ENCODE measurements around the gene RAPGEF2. TPM values are rescaled to one million over a fixed set of nuclear protein-coding genes. Genes with fewer than 3 reads are reported as not detected.

The RAPGEF2 gene
- total and polyA plus RNA-seq, 4 donors = 44.4 to 116 (median 66.0) TPM

GRCh38 chr4:159129814-159130550 lies 27.1 kb downstream of the RAPGEF2 start:
- H3K27ac ChIP-seq (ENCODE audit: low read depth, low read length) = no peak overlapping the region
- no CpG with 5 or more reads among the region's 2 CpGs for WGBS (ENCODE audit: insufficient coverage)
- H3K9me3 ChIP-seq (ENCODE audit: control insufficient read depth, insufficient read depth, low read length) = no peaks in the 10 kb centered on the region

GRCh38 chr4:159131564-159131963 lies 28.7 kb downstream of the RAPGEF2 start:
- DNase-seq (ENCODE audit: low read depth in 4 of 6, low spot score in 6 of 6) = no peak
- H3K9me3 ChIP-seq (ENCODE audit: control insufficient read depth, insufficient read depth, low read length) = no peaks in the 10 kb centered on the region
- WGBS (ENCODE audit: insufficient coverage) = 81% methylated on average over 3 of the region's 6 CpGs

More at GRCh38 chr4:159129814-159130550, 27.1 kb downstream of the RAPGEF2 start:
- DNase-seq (ENCODE audit: low read depth in 4 of 6, low spot score in 6 of 6) = no peak
- H3K36me3 ChIP-seq (ENCODE audit: control insufficient read depth, insufficient read depth, low read length) = no peaks in the 10 kb centered on the region
- no peaks in the 10 kb centered on the region for H3K27me3 ChIP-seq (ENCODE audit: control insufficient read depth, insufficient read depth, low read length)
- no peak overlapping the region for H3K4me3 ChIP-seq (ENCODE audit: low read depth, low read length)
- no peaks in the 10 kb centered on the region for H3K4me1 ChIP-seq (ENCODE audit: control insufficient read depth, insufficient read depth, low read length)

GRCh38 chr4:159134429-159134828 lies 31.6 kb downstream of the RAPGEF2 start:
- no CpG with 5 or more reads among the region's 2 CpGs for WGBS (ENCODE audit: insufficient coverage)

More at GRCh38 chr4:159131564-159131963, 28.7 kb downstream of the RAPGEF2 start:
- Histone ChIP-seq H3K27ac (ENCODE audit: low read depth, low read length) (no peak overlapping the region), H3K27me3 (ENCODE audit: control insufficient read depth, insufficient read depth, low read length) (no peaks in the 10 kb centered on the region), H3K4me1 (ENCODE audit: control insufficient read depth, insufficient read depth, low read length) (no peaks in the 10 kb centered on the region), H3K36me3 (ENCODE audit: control insufficient read depth, insufficient read depth, low read length) (no peaks in the 10 kb centered on the region), H3K4me3 (ENCODE audit: low read depth, low read length) (no peak overlapping the region)

GRCh38 chr4:159137176-159137575 lies 34.3 kb downstream of the RAPGEF2 start:
- no peak overlapping the region for H3K27ac ChIP-seq (ENCODE audit: low read depth, low read length)
- no peak overlapping the region for H3K4me3 ChIP-seq (ENCODE audit: low read depth, low read length)
- no peak for DNase-seq (ENCODE audit: low read depth in 4 of 6, low spot score in 6 of 6)
- no peaks in the 10 kb centered on the region for H3K4me1 ChIP-seq (ENCODE audit: control insufficient read depth, insufficient read depth, low read length)
- H3K36me3 ChIP-seq (ENCODE audit: control insufficient read depth, insufficient read depth, low read length) = no peaks in the 10 kb centered on the region
- H3K9me3 ChIP-seq (ENCODE audit: control insufficient read depth, insufficient read depth, low read length) = no peaks in the 10 kb centered on the region
- no peaks in the 10 kb centered on the region for H3K27me3 ChIP-seq (ENCODE audit: control insufficient read depth, insufficient read depth, low read length)

More at GRCh38 chr4:159134429-159134828, 31.6 kb downstream of the RAPGEF2 start:
- H3K4me3 ChIP-seq (ENCODE audit: low read depth, low read length) = no peak overlapping the region
- no peaks in the 10 kb centered on the region for H3K4me1 ChIP-seq (ENCODE audit: control insufficient read depth, insufficient read depth, low read length)
- H3K36me3 ChIP-seq (ENCODE audit: control insufficient read depth, insufficient read depth, low read length) = no peaks in the 10 kb centered on the region
- DNase-seq (ENCODE audit: low read depth in 4 of 6, low spot score in 6 of 6) = no peak
- H3K27me3 ChIP-seq (ENCODE audit: control insufficient read depth, insufficient read depth, low read length) = no peaks in the 10 kb centered on the region
- H3K27ac ChIP-seq (ENCODE audit: low read depth, low read length) = no peak overlapping the region
- H3K9me3 ChIP-seq (ENCODE audit: control insufficient read depth, insufficient read depth, low read length) = no peaks in the 10 kb centered on the region

GRCh38 chr4:159138436-159138835 lies 35.6 kb downstream of the RAPGEF2 start:
- Histone ChIP-seq H3K9me3 (ENCODE audit: control insufficient read depth, insufficient read depth, low read length) (no peaks in the 10 kb centered on the region), H3K4me3 (ENCODE audit: low read depth, low read length) (no peak overlapping the region), H3K27me3 (ENCODE audit: control insufficient read depth, insufficient read depth, low read length) (no peaks in the 10 kb centered on the region), H3K36me3 (ENCODE audit: control insufficient read depth, insufficient read depth, low read length) (no peaks in the 10 kb centered on the region), H3K4me1 (ENCODE audit: control insufficient read depth, insufficient read depth, low read length) (no peaks in the 10 kb centered on the region), H3K27ac (ENCODE audit: low read depth, low read length) (no peak overlapping the region)
- DNase-seq (ENCODE audit: low read depth in 4 of 6, low spot score in 6 of 6) = no peak

GRCh38 chr4:159141193-159141592 lies 38.3 kb downstream of the RAPGEF2 start:
- H3K27ac ChIP-seq (ENCODE audit: low read depth, low read length) = no peak overlapping the region
- no peak for DNase-seq (ENCODE audit: low read depth in 4 of 6, low spot score in 6 of 6)
- H3K36me3 ChIP-seq (ENCODE audit: control insufficient read depth, insufficient read depth, low read length) = no peaks in the 10 kb centered on the region
- no peaks in the 10 kb centered on the region for H3K27me3 ChIP-seq (ENCODE audit: control insufficient read depth, insufficient read depth, low read length)
- H3K4me1 ChIP-seq (ENCODE audit: control insufficient read depth, insufficient read depth, low read length) = no peaks in the 10 kb centered on the region
- 57% methylated on average over 2 of the region's 4 CpGs for WGBS (ENCODE audit: insufficient coverage)
- H3K4me3 ChIP-seq (ENCODE audit: low read depth, low read length) = no peak overlapping the region
- no peaks in the 10 kb centered on the region for H3K9me3 ChIP-seq (ENCODE audit: control insufficient read depth, insufficient read depth, low read length)

GRCh38 chr4:159142241-159142640 lies 39.4 kb downstream of the RAPGEF2 start:
- no CpG with 5 or more reads among the region's 3 CpGs for WGBS (ENCODE audit: insufficient coverage)
- peak in 1 of 6 donors; percentile 94 for DNase-seq (ENCODE audit: low read depth in 4 of 6, low spot score in 6 of 6)
- no peaks in the 10 kb centered on the region for H3K9me3 ChIP-seq (ENCODE audit: control insufficient read depth, insufficient read depth, low read length)
- no peaks in the 10 kb centered on the region for H3K27me3 ChIP-seq (ENCODE audit: control insufficient read depth, insufficient read depth, low read length)
- H3K27ac ChIP-seq (ENCODE audit: low read depth, low read length) = no peak overlapping the region
- H3K4me3 ChIP-seq (ENCODE audit: low read depth, low read length) = no peak overlapping the region
- H3K36me3 ChIP-seq (ENCODE audit: control insufficient read depth, insufficient read depth, low read length) = no peaks in the 10 kb centered on the region
- no peaks in the 10 kb centered on the region for H3K4me1 ChIP-seq (ENCODE audit: control insufficient read depth, insufficient read depth, low read length)

- H3K36me3 ChIP-seq (ENCODE audit: control insufficient read depth, insufficient read depth, low read length) = no peaks in the 10 kb centered on the region
- DNase-seq (ENCODE audit: low read depth in 4 of 6, low spot score in 6 of 6) = peak in 1 of 6 donors; percentile 36
- H3K27me3 ChIP-seq (ENCODE audit: control insufficient read depth, insufficient read depth, low read length) = no peaks in the 10 kb centered on the region
- H3K4me1 ChIP-seq (ENCODE audit: control insufficient read depth, insufficient read depth, low read length) = no peaks in the 10 kb centered on the region
- H3K4me3 ChIP-seq (ENCODE audit: low read depth, low read length) = no peak overlapping the region
- WGBS (ENCODE audit: insufficient coverage) = 100% methylated on average over 1 of the region's 5 CpGs
- H3K27ac ChIP-seq (ENCODE audit: low read depth, low read length) = no peak overlapping the region
- H3K9me3 ChIP-seq (ENCODE audit: control insufficient read depth, insufficient read depth, low read length) = no peaks in the 10 kb centered on the region
Observed at GRCh38 chr4:159142681-159143384, 40.0 kb downstream of the RAPGEF2 start.

GRCh38 chr4:159143687-159144086 lies 40.8 kb downstream of the RAPGEF2 start:
- H3K36me3 ChIP-seq (ENCODE audit: control insufficient read depth, insufficient read depth, low read length) = no peaks in the 10 kb centered on the region
- peak in 1 of 6 donors; percentile 15 for DNase-seq (ENCODE audit: low read depth in 4 of 6, low spot score in 6 of 6)
- 75% methylated on average over 1 of the region's 3 CpGs for WGBS (ENCODE audit: insufficient coverage)
- no peaks in the 10 kb centered on the region for H3K4me1 ChIP-seq (ENCODE audit: control insufficient read depth, insufficient read depth, low read length)
- H3K27me3 ChIP-seq (ENCODE audit: control insufficient read depth, insufficient read depth, low read length) = no peaks in the 10 kb centered on the region
- no peak overlapping the region for H3K27ac ChIP-seq (ENCODE audit: low read depth, low read length)
- no peak overlapping the region for H3K4me3 ChIP-seq (ENCODE audit: low read depth, low read length)
- H3K9me3 ChIP-seq (ENCODE audit: control insufficient read depth, insufficient read depth, low read length) = no peaks in the 10 kb centered on the region
